ENCODE data around the gene KIAA1217. TPM values are rescaled to one million over a fixed set of nuclear protein-coding genes. Genes with fewer than 3 reads are reported as not detected.

The KIAA1217 gene
- total and polyA plus RNA-seq, 2 of the 4 experiments (the other 2 are of a cell fraction), result 3.4 to 4.4 TPM

DNA sequence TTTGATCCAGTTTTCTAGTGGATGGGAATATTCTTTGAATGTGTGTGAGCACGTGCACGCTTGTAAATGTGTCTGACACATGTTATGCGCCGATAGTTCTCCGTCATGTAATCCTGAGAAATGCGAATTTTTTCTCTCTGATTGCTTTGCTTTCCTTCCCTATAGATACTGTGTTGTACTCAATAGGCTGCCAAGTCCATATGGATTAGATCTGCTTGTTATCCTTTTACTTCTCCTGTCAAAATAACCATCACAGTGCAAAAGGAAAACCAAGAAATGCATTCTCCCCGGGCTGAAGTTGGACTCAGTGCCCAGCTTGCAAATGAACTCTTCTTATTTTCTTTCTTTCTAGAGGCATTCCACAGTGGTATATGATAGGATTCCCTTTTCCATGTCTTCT is 131.9 kb downstream of the KIAA1217 start:
- intact Hi-C loops (cut with micrococcal nuclease) (no loop called here), dilution Hi-C loops (cut with HindIII; ENCODE audit: low sequenced_read_pairs, unreplicated experiment) (no loop called here), in situ Hi-C loops (cut with MboI; ENCODE audit: low sequenced_read_pairs) (no loop called here)
- Histone ChIP-seq H3K56ac (ENCODE audit: extremely low read depth, insufficient read depth, low read length) (no peak overlapping the region), H3K4me3 (ENCODE audit: insufficient read depth, low read depth, low read length) (no peak overlapping the region), H4K20me1 (ENCODE audit: insufficient read depth, low read length) (no peaks in the 10 kb centered on the region), H3K79me1 (ENCODE audit: low read depth in 1 of 2, low read length in 2 of 2) (no peaks in the 10 kb centered on the region), H4K8ac (ENCODE audit: low read depth in 2 of 2, low read length in 2 of 2) (no peak overlapping the region), H2AK5ac (ENCODE audit: low read depth, low read length) (no peak overlapping the region), H3K4ac (ENCODE audit: low read depth, low read length) (no peak overlapping the region), H2BK120ac (ENCODE audit: low read depth, low read length) (no peak overlapping the region), H3K14ac (replicated peaks; ENCODE audit: low read depth, low read length) (no peak overlapping the region), H2AFZ (replicated peaks; ENCODE audit: low read length, poor library complexity) (no peak overlapping the region), H3K4me1 (ENCODE audit: control insufficient read depth, insufficient read depth, low read length) (peaks cover 4% of the 10 kb centered on the region), H3K18ac (ENCODE audit: low read depth, low read length) (no peak overlapping the region), H3K9ac (ENCODE audit: low read depth, low read length) (no peak overlapping the region), H2AK9ac (replicated peaks; ENCODE audit: low read depth, low read length, poor library complexity) (no peak overlapping the region), H3K4me2 (ENCODE audit: low read depth, low read length) (no peak overlapping the region), H3K9me3 (ENCODE audit: control insufficient read depth, insufficient read depth, low read length) (no peaks in the 10 kb centered on the region), H2BK15ac (ENCODE audit: low read depth, low read length) (no peak overlapping the region), H3K9me1 (ENCODE audit: insufficient read depth, low read length) (no peaks in the 10 kb centered on the region), H4K91ac (ENCODE audit: insufficient read depth, low read depth, low read length) (no peak overlapping the region), H2BK20ac (ENCODE audit: low read depth, low read length) (no peak overlapping the region), H3K27ac (ENCODE audit: insufficient read depth, low read length) (no peak overlapping the region), H4K5ac (ENCODE audit: low read depth, low read length) (no peak overlapping the region), H2BK5ac (ENCODE audit: low read depth, low read length, poor library complexity, severe bottlenecking) (no peak overlapping the region), H3K27me3 (ENCODE audit: control insufficient read depth, insufficient read depth, low read length) (no peaks in the 10 kb centered on the region; the same call in 1 of the 2 replicates), H3K23ac (ENCODE audit: low read depth, low read length) (no peak overlapping the region), H3K36me3 (ENCODE audit: control insufficient read depth, insufficient read depth, low read length) (no peaks in the 10 kb centered on the region)
- no peak for ATAC-seq (ENCODE audit: low read depth)
- POLR2A ChIA-PET (ENCODE audit: unreplicated experiment), result interaction anchor here (0.6 kb wide), 1 partner anchor 113 kb away, joined by 3 read pairs; no protein-coding TSS in a partner anchor
- no peak for DNase-seq
- CTCF ChIA-PET, result no interaction called here
- TF ChIP-seq RAD21 (IDR thresholded peaks at IDR 0.05; ENCODE audit: low read length) (no peak), BHLHE40 (IDR thresholded peaks at IDR 0.05; ENCODE audit: low read depth, low read length) (no peak), NFE2L2 (IDR thresholded peaks at IDR 0.05; ENCODE audit: low read depth, low read length) (no peak), MAFK (IDR thresholded peaks at IDR 0.05; ENCODE audit: low read depth, low read length) (no peak), RFX5 (IDR thresholded peaks at IDR 0.05; ENCODE audit: low read depth, low read length) (no peak), CHD1 (IDR thresholded peaks at IDR 0.05; ENCODE audit: low read depth, low read length) (no peak), CEBPB (IDR thresholded peaks at IDR 0.05; ENCODE audit: low read depth, low read length) (no peak), RCOR1 (IDR thresholded peaks at IDR 0.05; ENCODE audit: insufficient replicate concordance, low read length) (no peak), MXI1 (IDR thresholded peaks at IDR 0.05; ENCODE audit: borderline replicate concordance, low read depth, low read length) (no peak), POLR2A (IDR thresholded peaks at IDR 0.05; ENCODE audit: low read depth, low read length) (no peak), FOS (IDR thresholded peaks at IDR 0.05; ENCODE audit: low read depth, low read length) (no peak), SMC3 (IDR thresholded peaks at IDR 0.05; ENCODE audit: low read depth, low read length) (no peak), MAZ (IDR thresholded peaks at IDR 0.05; ENCODE audit: borderline replicate concordance, low read depth, low read length) (no peak)
- TF ChIP-seq, protein P1, sequence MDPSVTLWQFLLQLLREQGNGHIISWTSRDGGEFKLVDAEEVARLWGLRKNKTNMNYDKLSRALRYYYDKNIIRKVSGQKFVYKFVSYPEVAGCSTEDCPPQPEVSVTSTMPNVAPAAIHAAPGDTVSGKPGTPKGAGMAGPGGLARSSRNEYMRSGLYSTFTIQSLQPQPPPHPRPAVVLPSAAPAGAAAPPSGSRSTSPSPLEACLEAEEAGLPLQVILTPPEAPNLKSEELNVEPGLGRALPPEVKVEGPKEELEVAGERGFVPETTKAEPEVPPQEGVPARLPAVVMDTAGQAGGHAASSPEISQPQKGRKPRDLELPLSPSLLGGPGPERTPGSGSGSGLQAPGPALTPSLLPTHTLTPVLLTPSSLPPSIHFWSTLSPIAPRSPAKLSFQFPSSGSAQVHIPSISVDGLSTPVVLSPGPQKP (IDR thresholded peaks at IDR 0.05; ENCODE audit: borderline replicate concordance, low read depth, low read length), result no peak
- TF ChIP-seq, protein P2, sequence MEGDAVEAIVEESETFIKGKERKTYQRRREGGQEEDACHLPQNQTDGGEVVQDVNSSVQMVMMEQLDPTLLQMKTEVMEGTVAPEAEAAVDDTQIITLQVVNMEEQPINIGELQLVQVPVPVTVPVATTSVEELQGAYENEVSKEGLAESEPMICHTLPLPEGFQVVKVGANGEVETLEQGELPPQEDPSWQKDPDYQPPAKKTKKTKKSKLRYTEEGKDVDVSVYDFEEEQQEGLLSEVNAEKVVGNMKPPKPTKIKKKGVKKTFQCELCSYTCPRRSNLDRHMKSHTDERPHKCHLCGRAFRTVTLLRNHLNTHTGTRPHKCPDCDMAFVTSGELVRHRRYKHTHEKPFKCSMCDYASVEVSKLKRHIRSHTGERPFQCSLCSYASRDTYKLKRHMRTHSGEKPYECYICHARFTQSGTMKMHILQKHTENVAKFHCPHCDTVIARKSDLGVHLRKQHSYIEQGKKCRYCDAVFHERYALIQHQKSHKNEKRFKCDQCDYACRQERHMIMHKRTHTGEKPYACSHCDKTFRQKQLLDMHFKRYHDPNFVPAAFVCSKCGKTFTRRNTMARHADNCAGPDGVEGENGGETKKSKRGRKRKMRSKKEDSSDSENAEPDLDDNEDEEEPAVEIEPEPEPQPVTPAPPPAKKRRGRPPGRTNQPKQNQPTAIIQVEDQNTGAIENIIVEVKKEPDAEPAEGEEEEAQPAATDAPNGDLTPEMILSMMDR (conservative IDR thresholded peaks at IDR 0.05; ENCODE audit: low read depth, low read length), result no peak
- TF ChIP-seq, protein P3, sequence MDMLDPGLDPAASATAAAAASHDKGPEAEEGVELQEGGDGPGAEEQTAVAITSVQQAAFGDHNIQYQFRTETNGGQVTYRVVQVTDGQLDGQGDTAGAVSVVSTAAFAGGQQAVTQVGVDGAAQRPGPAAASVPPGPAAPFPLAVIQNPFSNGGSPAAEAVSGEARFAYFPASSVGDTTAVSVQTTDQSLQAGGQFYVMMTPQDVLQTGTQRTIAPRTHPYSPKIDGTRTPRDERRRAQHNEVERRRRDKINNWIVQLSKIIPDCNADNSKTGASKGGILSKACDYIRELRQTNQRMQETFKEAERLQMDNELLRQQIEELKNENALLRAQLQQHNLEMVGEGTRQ (IDR thresholded peaks at IDR 0.05; ENCODE audit: low read depth, low read length), result no peak
- BruUV-seq (replicated peaks), result no TSS peak
- no CpG with 5 or more reads among the region's 7 CpGs for WGBS, 2 experiments (ENCODE audit: extremely low coverage in 2 of 2, insufficient read length in 1 of 2)
